Measurements from ENCODE around the gene STPG1. TPM values are rescaled to one million over a fixed set of nuclear protein-coding genes. Genes with fewer than 3 reads are reported as not detected.

STPG1 gene
- total RNA-seq, 2 donors from 2014 or later: 2.0 to 3.6 TPM

DNA sequence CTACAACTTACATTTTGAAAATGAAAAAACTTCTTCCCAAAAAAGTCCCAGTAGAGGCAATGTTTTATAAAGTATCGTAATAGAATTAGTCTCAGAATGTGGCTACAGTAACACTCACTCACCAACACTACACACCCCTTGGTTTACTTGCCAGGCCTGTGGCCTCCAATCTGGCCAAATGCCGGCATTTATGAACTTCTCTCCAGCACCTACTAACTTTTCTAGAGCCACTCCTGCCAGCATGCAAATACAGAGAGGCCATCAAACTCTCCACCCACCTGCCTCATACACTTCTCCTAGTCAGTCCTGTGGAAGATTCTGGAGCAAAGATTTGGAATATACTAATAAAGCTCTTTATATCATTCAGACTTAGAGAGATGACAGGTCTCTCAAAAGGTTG is 32.3 kb downstream of the STPG1 start:
- H3K27ac ChIP-seq: no peak overlapping the region
- no peaks in the 10 kb centered on the region for H3K36me3 ChIP-seq
- H3K9me3 ChIP-seq: no peaks in the 10 kb centered on the region
- peak; percentile 9 for DNase-seq (ENCODE audit: low spot score)
- H3K4me1 ChIP-seq: no peaks in the 10 kb centered on the region
- H3K4me3 ChIP-seq: no peak overlapping the region
- H3K27me3 ChIP-seq: no peaks in the 10 kb centered on the region
- no peak for TF ChIP-seq CTCF (IDR thresholded peaks at IDR 0.05)

DNA sequence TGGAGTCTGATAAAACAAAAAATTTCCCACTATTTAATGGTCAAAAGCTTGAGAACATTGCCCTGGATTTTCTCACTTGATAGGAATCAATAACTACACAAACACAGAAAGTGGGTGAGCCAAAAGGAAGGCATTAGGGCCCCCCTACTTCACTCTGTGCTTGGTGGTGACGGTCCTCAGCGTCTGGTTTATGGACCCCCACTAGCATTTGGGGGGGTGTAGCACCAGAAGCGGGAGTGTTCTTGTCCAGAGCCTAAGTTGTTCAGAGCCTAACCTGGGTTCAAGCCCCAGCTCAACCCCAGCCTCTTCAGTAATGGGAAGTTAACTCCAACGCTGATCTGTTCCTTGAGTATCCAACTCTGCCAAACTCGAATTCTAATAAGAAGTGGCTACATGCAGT is 33.1 kb downstream of the STPG1 start:
- no peak for TF ChIP-seq CTCF (IDR thresholded peaks at IDR 0.05)
- Histone ChIP-seq H3K9me3 (no peaks in the 10 kb centered on the region), H3K4me1 (no peaks in the 10 kb centered on the region), H3K27me3 (no peaks in the 10 kb centered on the region), H3K36me3 (no peaks in the 10 kb centered on the region), H3K4me3 (no peak overlapping the region), H3K27ac (no peak overlapping the region)
- peak; percentile 44 for DNase-seq (ENCODE audit: low spot score)

DNA sequence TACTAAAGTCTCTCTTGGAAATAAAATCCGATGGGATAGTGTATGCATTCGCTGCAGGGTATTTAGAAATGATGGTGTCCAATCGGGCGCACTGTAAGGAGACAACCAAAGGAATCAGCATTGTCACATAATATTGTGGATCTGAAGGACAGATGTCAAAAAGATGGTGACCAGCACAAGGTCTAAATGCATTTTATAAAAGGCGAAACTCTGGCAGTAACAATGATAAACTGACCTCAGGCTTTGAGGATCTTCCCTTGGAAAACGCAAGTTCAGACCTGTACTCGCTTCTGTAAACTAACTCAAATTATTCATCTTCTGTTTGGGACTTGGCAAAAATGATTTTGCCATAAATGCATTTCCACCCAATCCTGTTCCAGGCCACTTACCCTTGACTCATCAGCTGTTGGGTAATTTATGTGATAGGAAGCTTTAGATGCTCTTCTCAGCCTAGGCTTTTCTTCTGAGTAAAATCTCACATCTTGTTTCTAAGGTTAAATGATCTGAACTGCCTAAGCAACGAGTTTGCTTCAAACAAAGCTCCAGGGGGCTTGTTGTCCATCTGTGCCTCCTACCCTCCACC is 33.8 kb downstream of the STPG1 start:
- Histone ChIP-seq H3K9me3 (no peaks in the 10 kb centered on the region), H3K36me3 (no peaks in the 10 kb centered on the region), H3K4me1 (no peaks in the 10 kb centered on the region), H3K27ac (no peak overlapping the region), H3K4me3 (no peak overlapping the region), H3K27me3 (no peaks in the 10 kb centered on the region)
- no peak for TF ChIP-seq CTCF (IDR thresholded peaks at IDR 0.05)
- peak; percentile 11 for DNase-seq (ENCODE audit: low spot score)

- no peak for DNase-seq (ENCODE audit: low spot score)
- no peaks in the 10 kb centered on the region for H3K9me3 ChIP-seq
- no peaks in the 10 kb centered on the region for H3K4me1 ChIP-seq
- no peak overlapping the region for H3K27ac ChIP-seq
- no peaks in the 10 kb centered on the region for H3K27me3 ChIP-seq
- no peaks in the 10 kb centered on the region for H3K36me3 ChIP-seq
- no peak overlapping the region for H3K4me3 ChIP-seq
- TF ChIP-seq CTCF (IDR thresholded peaks at IDR 0.05): no peak
These were observed 38.4 kb downstream of the STPG1 start for GRCh38 chr1:24374891-24375786.

- DNase-seq (ENCODE audit: low spot score): no peak
- Histone ChIP-seq H3K36me3 (no peaks in the 10 kb centered on the region), H3K27me3 (no peaks in the 10 kb centered on the region), H3K4me1 (no peaks in the 10 kb centered on the region), H3K9me3 (no peaks in the 10 kb centered on the region), H3K4me3 (no peak overlapping the region), H3K27ac (no peak overlapping the region)
- TF ChIP-seq CTCF (IDR thresholded peaks at IDR 0.05): no peak
These were observed 39.9 kb downstream of the STPG1 start for GRCh38 chr1:24373710-24374109.

All from right atrium auricular region (tissue), 2 donors.